ENCODE measurements around the gene PITPNC1. TPM values are rescaled to one million over a fixed set of nuclear protein-coding genes. Genes with fewer than 3 reads are reported as not detected.

Gene PITPNC1
- total RNA-seq, 1 donor from 2014 or later, result 5.4 TPM

GRCh38 chr17:67374329-67375053, 2.6 kb upstream of the PITPNC1 start:
- H3K4me1 Mint-ChIP-seq (ENCODE audit: low read depth), result peaks cover 29% of the 10 kb centered on the region
- no peak overlapping the region for H3K27ac Mint-ChIP-seq (ENCODE audit: unreplicated experiment)
- H3K36me3 Mint-ChIP-seq (ENCODE audit: low read depth), result no peaks in the 10 kb centered on the region
- no peaks in the 10 kb centered on the region for H3K9me3 Mint-ChIP-seq (ENCODE audit: low read depth)
- no peak for DNase-seq (ENCODE audit: low spot score)
- no peak overlapping the region for H3K4me3 Mint-ChIP-seq (ENCODE audit: unreplicated experiment)
- no peaks in the 10 kb centered on the region for H3K27me3 Mint-ChIP-seq (ENCODE audit: low read depth)
- TF ChIP-seq CTCF (IDR thresholded peaks at IDR 0.05), result peak; percentile 95

GRCh38 chr17:67375054-67375427, 2.0 kb upstream of the PITPNC1 start:
- no peaks in the 10 kb centered on the region for H3K27me3 Mint-ChIP-seq (ENCODE audit: low read depth)
- no peaks in the 10 kb centered on the region for H3K9me3 Mint-ChIP-seq (ENCODE audit: low read depth)
- no peak for DNase-seq (ENCODE audit: low spot score)
- peaks cover 24% of the 10 kb centered on the region for H3K4me1 Mint-ChIP-seq (ENCODE audit: low read depth)
- H3K4me3 Mint-ChIP-seq (ENCODE audit: unreplicated experiment), result no peak overlapping the region
- no peak for TF ChIP-seq CTCF (IDR thresholded peaks at IDR 0.05)
- H3K27ac Mint-ChIP-seq (ENCODE audit: unreplicated experiment), result no peak overlapping the region
- H3K36me3 Mint-ChIP-seq (ENCODE audit: low read depth), result no peaks in the 10 kb centered on the region

GRCh38 chr17:67375716-67376115, 1.4 kb upstream of the PITPNC1 start:
- no peak overlapping the region for H3K4me3 Mint-ChIP-seq (ENCODE audit: unreplicated experiment)
- TF ChIP-seq CTCF (IDR thresholded peaks at IDR 0.05), result no peak
- no peak for DNase-seq (ENCODE audit: low spot score)
- no peaks in the 10 kb centered on the region for H3K36me3 Mint-ChIP-seq (ENCODE audit: low read depth)
- H3K4me1 Mint-ChIP-seq (ENCODE audit: low read depth), result peaks cover 24% of the 10 kb centered on the region
- no peak overlapping the region for H3K27ac Mint-ChIP-seq (ENCODE audit: unreplicated experiment)
- no peaks in the 10 kb centered on the region for H3K9me3 Mint-ChIP-seq (ENCODE audit: low read depth)
- no peaks in the 10 kb centered on the region for H3K27me3 Mint-ChIP-seq (ENCODE audit: low read depth)

GRCh38 chr17:67376415-67376736, 705 bp upstream of the PITPNC1 start:
- no peaks in the 10 kb centered on the region for H3K9me3 Mint-ChIP-seq (ENCODE audit: low read depth)
- H3K4me1 Mint-ChIP-seq (ENCODE audit: low read depth), result peaks cover 24% of the 10 kb centered on the region
- no peaks in the 10 kb centered on the region for H3K36me3 Mint-ChIP-seq (ENCODE audit: low read depth)
- H3K27ac Mint-ChIP-seq (ENCODE audit: unreplicated experiment), result peak overlapping the region; percentile 88
- no peak for TF ChIP-seq CTCF (IDR thresholded peaks at IDR 0.05)
- H3K4me3 Mint-ChIP-seq (ENCODE audit: unreplicated experiment), result peak overlapping the region; percentile 75
- no peaks in the 10 kb centered on the region for H3K27me3 Mint-ChIP-seq (ENCODE audit: low read depth)
- no peak for DNase-seq (ENCODE audit: low spot score)

GRCh38 chr17:67377488-67378453, 690 bp downstream of the PITPNC1 start:
- Mint-ChIP-seq H3K9me3 (ENCODE audit: low read depth) (no peaks in the 10 kb centered on the region), H3K4me1 (ENCODE audit: low read depth) (peaks cover 24% of the 10 kb centered on the region), H3K27ac (ENCODE audit: unreplicated experiment) (peak overlapping the region; percentile 86), H3K4me3 (ENCODE audit: unreplicated experiment) (peak overlapping the region; percentile 81), H3K36me3 (ENCODE audit: low read depth) (no peaks in the 10 kb centered on the region), H3K27me3 (ENCODE audit: low read depth) (no peaks in the 10 kb centered on the region)
- DNase-seq (ENCODE audit: low spot score), result no peak
- TF ChIP-seq CTCF (IDR thresholded peaks at IDR 0.05), result peak; percentile 5
